ENCODE measurements around the gene HTR1D.

HTR1D gene

DNA sequence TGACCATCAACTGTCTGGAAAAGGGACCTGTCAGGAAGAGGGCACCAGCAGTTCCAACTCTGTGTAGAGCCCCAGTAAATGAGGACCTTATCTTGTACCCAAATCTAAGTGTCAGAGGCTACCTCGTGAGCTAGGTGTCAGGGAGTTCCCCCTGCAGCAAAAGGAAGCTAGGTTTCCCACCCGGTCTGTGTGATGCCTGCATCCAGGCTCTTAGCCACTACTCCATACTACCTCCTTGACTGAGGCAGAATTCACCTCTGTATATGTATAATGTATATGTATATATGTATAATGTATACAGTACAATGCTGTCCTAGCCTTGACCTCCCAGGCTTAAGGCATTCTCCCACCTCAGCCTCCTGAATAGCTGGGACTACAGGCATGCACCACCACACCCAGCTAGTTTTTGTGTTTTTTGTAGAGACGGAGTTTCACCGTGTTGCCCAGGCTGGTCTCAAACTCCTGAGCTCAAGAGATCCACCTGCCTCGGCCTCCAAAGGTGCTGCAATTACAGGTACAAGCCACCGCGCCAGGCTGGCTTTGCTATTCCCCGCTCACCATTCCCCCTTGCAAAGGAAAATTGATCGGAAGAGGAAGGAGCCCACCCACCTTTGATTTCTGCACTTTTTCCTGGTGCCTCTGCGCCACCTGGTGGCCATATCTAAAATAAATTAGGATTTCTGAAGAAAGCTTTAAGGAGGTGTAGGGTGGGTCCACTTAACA, 32.9 kb downstream of the HTR1D start:
- peak; percentile 65 for DNase-seq

DNA sequence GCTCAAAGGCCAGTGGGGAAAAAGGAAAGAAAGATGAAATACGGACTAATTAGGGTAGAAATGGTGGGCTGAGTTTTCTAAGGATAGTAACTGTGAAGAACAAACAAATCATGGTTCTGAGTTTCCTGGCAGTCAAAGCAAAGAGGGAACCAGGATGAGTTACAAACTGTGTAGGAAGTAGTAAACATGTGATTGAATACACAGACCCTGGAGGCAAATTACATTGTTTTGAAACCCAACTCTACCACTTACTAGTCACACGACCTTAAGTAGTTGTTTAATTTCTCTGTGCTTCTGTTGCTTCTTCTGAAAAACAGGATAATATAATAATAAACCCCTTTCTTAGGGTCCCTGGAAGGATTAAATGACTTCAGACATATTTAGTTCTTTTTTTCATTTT, 37.4 kb downstream of the HTR1D start:
- DNase-seq = no peak

GRCh38 chr1:23178950-23179349, 38.4 kb downstream of the HTR1D start:
- DNase-seq = peak; percentile 18

DNA sequence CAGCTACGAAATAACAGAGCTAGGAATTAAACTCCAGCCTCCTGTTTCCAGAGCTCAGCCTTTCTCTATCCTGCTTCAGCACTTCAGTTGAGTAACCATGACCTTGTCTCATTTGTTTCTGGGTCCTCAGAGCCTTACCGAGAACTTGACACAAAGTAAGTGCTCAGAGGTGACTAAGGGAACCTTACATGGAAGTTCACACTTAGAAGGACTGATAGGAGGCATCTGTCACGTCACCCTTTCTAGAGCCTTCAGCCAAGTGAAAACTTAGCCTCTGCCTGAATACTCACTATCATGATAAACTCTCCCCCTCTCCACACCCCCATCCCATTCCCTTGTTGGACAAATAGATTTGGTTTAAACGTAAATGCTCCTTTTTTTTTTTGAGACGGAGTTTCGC, 38.9 kb downstream of the HTR1D start:
- DNase-seq = no peak

DNA sequence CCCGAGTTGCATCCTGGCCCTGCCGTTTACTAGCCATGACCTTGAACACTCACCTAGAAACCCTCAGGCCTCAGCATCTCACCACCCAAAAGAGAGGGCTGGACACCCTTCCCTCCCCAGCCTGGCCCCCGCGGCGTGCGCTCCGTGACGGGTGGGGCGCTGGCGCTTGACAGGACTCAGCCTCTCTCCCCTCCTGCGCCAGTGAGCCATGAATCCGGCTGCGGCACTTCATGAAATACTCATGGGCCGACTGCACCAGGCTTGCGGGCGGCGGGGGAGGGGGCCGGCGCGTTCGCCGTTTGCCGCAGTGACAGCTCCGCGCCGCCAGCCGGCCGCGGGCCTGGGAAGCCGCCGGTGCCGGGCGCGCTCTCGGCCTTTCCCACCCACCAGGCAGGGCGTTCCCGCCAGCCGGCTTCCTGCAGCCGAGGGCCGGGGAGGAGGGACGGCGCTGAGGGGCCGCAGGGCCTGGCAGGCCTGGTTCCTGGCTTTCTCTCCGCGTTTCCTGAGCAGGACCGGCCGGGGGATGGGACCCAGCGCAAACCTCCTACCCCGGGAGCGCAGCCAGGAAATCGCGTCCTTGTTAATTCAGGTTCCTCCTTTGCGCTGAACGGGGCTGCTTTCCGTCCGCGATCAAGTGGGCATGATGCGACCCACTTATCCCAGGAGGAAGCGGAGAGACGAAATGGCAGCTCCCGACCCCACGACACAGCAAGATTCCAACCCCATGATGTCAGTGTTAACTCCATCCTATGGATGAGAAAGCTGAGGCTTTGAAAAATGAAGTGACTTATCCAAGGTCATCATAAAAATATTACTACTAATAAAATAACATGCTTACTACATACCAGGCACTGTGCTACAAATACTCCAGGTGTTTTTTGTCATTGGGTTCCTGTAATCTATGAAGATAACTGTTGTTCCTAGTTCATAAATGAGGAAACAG, 39.6 kb downstream of the HTR1D start:
- peak; percentile 48 for DNase-seq

GRCh38 chr1:23177031-23177430, 40.3 kb downstream of the HTR1D start:
- DNase-seq = no peak

DNA sequence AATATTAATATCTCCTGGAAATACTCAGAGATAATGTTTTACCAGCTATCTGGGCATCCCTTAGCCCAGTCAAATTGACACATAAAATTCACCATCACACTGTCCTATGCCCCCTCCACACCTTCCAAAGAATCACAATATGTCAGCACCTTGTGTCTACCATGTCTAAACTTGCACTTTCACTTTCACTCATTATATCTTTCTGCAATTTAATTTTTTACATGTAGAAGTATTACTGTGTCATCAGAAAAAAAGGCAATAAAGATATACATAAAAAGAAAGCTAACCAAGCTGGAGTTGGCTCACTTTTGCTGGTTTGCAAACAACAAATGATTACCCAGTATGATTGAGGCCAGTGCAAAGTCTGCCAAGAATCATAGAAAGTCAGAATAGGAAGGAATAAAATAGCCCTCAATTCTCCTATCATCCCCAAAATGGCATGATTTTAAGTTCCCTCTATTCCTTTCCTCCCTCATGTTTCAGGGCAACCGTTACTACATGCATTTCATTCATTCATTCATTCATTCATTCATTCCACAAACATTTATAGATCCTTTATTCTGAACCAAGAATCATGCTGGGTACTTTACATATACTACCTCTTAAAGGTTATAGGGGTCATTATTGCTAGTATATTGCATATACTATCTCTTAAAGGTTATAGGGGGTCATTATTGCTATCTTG, 42.7 kb downstream of the HTR1D start:
- DNase-seq = no peak

DNA sequence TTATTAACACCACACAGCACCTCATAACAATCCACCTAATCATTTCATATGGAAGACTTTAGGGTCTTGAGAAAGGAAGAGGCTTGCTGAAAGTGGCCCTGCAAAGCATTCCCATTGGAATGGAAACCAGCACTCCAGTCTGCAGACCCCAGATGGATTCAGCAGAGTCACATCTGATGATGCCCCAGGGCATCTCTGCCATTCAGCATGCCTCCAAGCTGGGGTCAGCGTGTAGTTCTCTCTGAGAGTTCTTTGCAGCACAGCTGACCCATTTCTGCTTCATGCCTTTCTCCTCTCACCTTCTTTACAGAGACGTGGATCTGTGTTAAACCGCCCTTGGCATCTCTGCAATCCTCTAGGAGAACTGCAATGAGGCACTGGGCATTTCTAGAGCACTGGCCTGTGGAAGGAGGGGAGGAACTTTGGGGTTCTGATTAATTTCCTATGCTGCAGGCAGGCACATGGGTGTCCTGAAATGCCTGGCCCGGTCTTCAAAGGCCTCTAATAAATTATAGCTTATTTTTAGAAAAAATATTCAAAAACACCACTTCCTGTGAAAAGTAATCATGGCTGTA, 46.0 kb downstream of the HTR1D start:
- DNase-seq = no peak

DNA sequence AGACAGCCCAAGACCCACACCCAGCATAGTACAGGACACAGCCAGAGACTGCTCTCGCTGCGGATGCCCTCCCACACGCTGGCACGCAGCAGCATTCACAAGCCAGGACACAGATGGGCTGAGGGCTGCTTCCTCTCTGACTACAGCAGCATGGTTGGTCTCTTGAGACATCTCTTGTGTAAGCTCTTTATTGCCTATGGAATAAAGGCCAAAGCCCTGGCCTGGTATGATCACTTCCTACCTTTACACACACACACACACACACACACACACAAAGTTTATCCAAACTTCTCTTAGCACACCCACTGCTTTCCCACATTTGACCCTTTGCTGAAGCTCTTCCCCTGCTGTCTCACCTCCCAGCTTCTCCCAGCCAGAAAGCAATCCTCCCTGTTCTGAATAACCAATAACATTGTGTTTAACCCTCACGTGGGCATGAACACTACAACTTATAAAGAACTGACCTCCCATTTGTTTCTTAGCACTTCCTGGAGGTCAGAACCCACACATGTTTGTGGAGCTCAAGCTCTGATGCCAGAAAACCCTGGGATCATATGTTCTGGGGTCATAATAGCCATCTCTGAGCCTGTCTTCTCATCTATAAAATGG, 47.5 kb downstream of the HTR1D start:
- DNase-seq = no peak

GRCh38 chr1:23169195-23169575, 48.1 kb downstream of the HTR1D start:
- DNase-seq = no peak

DNA sequence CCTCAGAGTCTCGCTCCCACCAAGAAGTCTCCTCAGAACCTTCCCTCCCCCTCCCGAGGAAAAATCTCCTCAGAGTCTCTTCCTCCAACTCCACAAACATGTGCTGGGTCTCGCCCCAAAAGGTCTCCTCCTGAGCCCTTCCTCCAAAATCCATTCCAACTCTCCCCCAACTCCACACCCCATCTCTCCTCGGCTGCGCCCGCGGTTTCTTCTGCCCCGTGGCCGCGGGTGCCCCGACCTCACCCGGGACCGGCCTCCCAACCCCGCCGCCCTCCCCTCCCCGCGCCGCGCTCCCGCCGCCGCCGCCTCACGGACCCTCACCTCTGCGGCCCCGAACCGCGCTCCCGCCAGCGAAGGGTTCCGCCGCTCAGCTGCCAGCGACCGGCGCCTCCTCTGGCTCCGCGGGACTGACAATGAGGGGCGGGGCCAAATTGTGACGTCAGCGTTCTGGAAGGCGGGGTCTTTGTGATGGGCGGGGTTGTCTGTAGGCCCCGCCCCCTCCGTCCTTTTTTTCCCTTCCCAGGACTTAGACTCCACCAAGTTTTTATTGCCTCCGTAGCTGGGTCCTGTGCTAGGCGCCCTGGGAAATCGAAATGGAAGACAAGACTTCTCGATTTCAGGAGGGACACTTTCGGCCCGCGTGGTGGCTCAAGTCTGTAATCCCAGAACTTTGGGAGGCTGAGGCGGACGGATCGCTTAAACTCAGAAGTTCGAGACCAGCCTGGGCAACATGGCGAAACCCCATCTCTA, 48.7 kb downstream of the HTR1D start, which contains the start of gene LUZP1:
Gene LUZP1, minus strand, starts transcription at position 412 of the 750 bp plus-strand sequence.
- peak; percentile 80 for DNase-seq

DNA sequence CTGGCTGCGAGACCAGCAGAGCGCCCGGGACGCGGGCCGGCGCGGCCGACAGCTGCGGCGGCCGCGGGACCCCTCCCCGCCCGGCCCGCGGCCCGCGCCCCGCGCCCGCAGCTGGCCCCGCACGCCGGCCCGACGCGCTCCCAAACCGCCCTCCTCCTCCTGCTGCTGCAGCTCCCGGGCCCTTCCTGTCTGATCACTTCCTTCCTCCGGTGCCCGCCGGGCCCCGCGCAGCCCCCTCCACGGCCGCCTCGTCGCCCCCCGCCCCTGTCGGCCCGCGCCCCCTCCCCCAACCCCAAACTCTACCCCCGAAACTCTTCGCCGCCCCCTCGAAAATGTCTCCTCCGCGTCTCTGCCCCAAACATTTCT, 49.2 kb downstream of the HTR1D start:
- DNase-seq = peak; percentile 35

DNA sequence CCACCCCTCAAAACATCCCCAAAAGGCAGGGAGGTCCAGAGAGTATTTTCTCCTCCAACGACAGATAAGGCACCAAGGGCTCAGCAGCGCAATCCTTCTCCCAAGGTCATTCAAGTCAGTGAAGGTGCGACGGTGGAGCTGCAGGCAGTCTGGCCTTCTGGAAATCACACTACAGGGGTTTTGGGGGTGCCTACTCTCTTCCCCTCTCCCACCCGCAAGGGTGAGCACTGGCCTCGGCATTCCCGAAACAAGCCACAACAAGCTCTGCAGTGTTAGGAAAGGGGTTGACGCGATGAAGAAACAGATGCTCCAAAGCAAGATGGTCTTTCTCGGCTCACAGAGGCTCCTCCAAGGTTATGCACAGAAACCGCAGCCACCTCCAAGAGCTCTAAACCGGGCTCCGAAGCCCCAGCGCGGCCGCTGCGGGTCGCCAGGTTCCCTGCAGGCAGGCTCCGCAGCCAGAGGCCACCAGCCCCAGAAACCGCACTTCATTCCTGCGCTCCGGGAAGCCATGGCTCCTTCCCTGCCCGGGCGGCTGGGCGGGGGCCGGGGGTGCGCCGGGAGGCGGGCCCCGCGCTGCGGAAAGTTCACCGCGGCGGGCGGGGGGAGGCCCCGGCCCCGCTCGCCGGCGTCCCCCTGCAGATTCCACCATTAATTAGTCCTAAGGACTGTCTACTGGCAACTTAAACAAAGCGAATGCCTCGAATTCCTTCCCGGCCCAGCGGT, 49.8 kb downstream of the HTR1D start:
- DNase-seq = peak; percentile 32

GRCh38 chr1:23166854-23167253, 50.4 kb downstream of the HTR1D start:
- DNase-seq = no peak

- no peak for DNase-seq
Observed at GRCh38 chr1:23163395-23163794, 53.9 kb downstream of the HTR1D start.

- DNase-seq = no peak
Observed at GRCh38 chr1:23159963-23160877, 57.1 kb downstream of the HTR1D start.

DNA sequence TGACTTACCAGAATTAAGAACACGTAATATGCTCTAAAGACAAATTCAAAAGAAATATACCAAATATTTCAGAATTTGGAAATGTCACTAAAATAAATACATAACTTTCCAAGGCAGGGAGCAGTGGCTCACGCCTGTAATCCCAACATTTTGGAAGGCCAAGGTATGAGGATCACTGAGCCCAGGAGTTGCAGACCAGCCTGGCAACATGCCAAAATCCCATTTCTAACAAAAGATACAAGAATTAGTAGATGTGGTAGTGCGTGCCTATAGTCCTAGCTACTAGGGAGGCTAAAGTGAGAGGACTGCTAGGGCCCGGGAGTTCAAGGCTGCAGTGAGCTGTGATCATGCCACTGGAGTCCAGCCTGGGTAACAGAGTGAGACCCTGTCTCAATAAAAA, 60.4 kb downstream of the HTR1D start:
- DNase-seq = no peak

DNA sequence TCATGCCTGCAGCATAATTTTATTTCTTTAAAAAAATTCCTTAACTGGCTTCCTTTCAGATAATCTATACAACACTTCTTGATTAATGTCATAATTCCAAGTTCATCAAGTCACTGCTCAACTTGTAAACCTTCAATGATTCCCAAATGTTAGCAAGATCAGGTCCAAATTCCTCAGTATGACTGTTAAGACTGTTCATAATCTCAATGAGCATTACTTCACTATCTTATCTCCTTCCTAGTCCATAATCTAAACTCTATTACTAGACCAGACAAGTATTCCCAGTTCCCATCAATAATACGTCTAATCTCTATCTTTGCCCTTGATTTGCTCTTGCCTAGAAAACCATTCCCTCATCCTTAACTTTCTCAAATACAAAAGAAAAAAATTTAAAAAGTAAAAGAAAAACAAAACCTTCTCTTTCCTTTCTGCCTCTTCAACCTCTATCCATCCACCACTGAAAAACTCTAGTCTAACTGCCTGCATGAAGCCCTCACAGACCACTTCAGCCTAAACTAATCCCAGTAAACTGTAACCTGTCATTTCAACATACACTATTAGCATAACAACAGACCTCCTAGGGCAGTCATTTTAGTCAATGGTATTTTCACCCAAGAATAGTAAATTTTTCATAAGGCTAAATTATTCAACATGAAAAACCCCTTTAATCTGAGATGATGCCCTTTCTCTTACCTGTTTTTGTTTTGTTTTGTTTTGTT, 64.2 kb downstream of the HTR1D start:
- DNase-seq = no peak

- DNase-seq = no peak
Observed at GRCh38 chr1:23150742-23151141, 66.6 kb downstream of the HTR1D start.

Data from CD4-positive, alpha-beta T cell treated with Interleukin-17A for 1 hour (primary cell).